NCI-H1417 (cell line): ENCODE results near the gene SPDYE6.
"Not testable (repeated sequence)": the region's sequence is repeated elsewhere in the genome, so short reads cannot be mapped to it uniquely, and the experiment has no call there.

Experiments
- DNase-seq, 3 experiments: peaks; one replicate each; lab custom pipeline; 2025; lab: John Stamatoyannopoulos, UW

The SPDYE6 gene

DNA sequence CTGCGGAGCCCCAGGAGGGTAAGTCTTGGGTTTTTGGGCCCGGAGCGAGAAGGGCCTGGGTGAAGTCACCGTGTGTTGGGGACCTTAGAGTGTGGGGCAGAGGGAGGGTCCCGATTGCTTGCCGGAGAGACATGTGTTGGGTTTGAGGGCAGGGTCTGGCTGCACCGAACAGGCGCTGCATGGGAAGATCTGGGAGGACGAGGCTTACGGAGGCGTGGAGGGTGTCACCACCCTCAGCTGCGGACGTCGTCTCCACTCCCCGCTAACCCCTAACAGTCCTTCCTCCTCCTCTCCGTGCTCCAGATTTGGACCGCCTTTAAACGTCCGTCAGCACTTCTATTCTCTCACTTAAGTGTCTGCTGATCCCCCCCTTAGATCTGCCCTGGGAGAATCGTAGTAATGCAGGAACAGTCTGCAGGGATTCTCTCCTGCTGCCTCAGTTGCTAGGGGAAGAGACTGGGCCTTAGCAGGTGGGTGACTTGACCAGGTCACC lies 8.2 kb upstream of the SPDYE6 start:
- DNase-seq: not testable (repeated sequence)

DNA sequence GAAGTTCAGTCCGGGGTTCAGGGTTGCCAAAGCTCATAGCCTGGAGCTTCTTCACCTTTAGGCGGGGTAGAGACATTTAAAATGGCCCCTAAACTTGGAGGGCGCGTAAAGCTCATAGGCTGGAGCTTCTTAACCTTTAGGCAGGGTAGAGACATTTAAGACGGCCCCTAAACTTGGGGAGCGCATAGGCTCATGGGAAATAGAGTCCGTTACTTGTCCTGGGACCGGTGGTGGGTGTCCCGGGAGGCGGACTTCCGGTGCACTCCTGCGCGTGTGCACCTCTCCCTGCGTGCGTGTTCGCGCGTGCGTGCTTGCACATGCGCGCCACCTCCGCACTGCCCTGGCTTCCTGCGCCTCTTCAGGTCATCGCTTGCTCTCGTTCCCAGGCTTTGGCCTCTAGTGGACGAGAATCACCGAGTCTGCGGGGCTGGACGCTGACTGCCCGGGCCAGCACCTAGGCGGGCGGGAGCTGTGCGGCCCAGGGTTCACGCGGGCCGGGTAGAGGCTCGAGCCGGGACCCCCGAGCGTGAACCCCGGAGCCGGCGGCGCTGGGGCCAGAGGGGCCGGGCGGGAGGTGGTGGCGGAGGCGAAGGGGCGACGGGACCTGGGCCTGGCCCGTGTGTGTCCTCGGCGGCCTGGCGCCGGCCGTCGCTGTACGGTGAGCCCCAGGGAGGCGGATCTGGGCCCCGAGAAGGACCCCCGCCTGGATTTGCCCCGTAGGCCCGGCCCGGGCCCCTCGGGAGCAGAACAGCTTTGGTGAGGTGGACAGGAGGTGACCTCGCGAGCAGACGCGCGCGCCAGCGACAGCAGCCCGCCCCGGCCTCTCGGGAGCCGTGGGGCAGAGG lies 7.5 kb upstream of the SPDYE6 start:
- DNase-seq: peak; percentile 96 to 99 (median 99)

DNA sequence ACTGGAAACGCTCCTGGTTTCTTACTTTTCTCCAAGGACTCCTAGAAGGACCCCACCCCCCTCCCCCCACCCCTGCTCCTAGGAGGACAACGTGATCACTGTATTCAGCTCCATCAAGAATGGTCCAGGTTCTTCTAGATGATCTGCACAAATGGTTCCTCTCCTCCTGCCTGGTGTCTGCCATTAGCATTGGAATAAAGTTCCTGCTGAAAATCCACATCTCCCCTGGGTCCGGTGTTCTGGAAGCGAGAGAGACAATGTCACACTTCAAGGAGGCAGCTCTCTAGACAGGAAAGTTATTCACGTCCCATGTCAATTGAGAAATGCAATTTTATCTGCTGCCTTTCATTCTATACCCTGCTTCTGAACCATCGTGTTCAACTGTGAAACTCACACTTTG lies 9.3 kb downstream of the SPDYE6 start:
- not testable (repeated sequence) for DNase-seq

DNA sequence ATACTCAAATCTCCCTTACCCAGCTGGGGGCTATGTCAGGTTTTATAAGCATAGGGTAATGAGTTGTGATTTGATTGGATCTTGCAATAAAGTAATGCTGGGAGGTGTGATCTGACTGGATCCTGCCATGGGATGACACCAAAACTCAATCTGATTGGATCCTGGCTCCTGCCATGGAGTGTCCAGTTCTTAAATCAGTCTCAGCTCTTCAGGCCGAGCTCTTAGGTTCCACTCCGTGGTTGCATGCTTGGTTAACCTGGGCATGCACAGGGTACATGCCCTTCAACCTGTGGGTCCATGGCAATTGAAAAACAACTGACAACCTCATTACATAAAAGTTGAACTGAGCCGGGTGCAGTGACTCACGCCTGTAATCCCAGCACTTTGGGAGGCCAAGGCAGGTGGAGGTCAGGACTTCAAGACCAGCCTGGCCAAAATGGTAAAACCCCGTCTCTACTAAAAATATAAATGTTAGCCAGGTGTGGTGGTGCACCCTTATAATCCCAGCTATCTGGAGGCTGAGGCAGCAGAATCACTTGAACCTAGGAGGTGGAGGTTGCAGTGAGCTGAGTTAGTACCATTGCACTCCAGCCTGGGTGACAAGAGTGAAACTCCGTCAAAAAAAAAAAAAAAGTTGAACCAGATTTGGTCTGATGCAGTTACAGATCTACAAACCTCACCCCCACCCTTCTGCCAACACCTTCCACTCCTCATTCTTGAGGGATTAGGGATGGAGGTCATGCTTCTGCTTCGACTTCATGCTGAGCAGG lies 15.5 kb downstream of the SPDYE6 start:
- DNase-seq: not testable (repeated sequence)

DNA sequence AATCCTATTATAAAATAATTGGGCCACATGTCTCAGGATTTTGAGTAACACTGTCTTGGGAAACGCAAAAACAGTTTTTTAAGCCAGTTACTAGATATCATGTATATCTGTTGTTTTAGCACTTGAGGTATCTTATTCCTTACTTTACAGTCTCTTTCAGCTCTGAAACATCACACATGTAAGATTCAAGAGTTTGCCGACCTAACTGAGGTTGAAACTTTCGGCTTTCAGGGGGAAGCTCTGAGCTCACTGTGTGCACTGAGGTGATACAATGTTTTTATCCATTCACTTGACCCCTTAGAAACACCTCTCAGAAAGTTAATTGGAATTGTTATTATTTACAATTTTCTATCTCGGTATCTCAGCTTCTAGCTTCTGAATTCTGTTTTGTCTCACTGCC lies 18.8 kb downstream of the SPDYE6 start:
- not testable (repeated sequence) for DNase-seq

DNA sequence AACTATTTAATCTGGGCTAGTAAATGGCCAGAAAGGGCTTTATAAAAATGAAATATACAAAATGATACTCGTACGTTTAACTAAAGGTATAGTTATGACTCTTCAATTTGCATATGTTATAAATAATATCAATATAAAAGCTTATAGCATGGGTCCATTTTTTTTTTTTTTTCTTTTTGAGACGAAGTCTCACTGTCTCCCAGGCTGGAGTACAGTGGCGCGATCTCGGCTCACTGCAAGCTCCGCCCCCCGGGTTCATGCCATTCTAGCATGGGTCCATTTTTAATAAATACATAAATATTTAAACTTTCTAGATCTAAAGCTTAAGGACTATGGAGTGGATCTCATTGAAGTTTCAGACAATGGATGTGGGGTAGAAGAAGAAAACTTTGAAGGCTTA lies 19.2 kb downstream of the SPDYE6 start:
- DNase-seq: not testable (repeated sequence)

DNA sequence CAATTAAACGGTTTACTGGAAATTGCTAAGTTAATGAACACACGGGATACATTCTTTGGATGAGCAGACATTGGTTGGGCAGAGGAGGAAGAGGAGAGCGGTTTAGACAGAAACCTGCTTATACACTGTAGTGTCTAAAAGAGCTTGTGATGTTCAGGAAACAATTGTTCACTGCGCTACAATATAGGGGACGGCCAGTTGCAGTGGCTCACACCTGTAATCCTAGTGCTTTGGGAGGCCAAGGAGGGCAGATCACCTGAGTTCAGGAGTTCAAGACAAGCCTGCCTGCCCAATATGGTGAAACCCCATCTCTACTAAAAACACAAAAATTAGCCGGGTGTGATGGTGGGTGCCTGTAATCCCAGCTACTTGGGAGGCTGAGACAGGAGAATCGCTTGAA lies 20.7 kb downstream of the SPDYE6 start:
- not testable (repeated sequence) for DNase-seq

DNA sequence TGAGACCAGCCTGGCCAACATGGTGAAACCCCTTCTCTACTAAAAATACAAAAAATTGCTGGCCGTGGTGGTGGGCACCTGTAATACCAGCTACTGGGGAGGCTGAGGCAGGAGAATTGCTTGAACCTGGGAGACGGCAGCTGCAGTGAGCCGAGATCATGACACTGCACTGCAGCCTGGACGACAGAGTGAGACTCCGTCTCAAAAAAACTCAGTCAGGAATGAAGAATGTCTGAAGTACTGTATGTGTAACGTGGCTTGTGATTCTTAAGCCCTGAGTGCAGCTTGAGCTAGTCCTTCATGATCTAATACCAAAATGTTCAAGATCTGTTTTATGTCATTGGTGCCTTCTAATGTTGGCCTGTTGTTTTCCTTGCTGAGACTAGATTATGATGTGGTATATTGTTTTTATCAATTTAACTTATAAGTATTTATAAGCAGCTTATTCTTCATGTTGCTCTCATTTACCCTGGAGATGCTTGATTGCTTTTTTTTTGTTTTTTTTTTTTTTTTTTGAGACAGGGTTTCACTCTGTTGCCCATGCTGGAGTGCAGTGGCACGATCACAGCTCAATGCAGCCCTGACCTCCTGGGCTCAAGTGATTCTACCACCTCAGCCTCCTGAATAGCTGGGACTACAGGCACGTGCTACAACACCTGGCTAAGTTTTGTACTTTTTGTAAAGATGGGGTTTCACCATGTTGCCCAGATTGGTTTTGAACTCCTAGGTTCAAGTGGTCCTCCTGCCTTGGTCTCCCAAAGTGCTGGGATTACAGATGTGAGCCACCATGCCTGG lies 25.4 kb downstream of the SPDYE6 start:
- DNase-seq: not testable (repeated sequence)

DNA sequence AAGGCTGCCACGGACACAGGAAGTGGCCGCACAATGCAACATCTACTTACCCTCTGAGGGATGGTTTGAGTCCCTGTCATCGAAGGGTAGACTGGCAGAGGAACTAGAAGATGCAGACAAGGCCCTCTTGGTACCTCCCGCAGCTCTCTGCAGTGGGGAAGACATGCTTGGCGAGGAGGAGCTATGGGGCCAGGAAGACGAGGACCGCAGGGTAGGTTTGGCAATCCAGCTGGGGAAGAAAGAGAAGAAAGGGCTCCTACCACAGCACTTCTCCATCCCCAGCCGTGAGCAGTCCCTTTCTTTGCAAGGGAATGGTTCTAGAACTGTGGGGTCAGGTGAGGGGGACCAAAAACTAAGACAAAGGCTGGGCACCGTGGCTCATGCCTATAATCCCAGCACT lies 26.9 kb downstream of the SPDYE6 start:
- DNase-seq: not testable (repeated sequence)

DNA sequence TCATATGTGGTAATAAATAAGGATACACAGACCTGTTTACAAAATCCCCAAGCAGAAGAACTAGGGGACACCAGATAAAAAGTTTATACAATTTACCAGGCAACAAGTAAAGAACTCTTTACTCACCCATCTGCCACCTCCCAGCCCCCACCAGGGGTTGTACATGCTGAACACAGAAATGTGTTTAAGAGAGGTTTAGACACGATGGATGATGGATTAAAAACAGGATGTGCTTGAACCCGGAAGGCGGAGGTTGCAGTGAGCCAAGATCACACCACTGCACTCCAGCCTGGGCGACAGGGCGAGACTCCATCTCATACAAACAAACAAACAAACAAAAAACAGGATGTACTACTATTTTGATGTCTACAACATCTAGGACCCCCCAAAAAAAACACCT lies 27.4 kb downstream of the SPDYE6 start:
- not testable (repeated sequence) for DNase-seq

DNA sequence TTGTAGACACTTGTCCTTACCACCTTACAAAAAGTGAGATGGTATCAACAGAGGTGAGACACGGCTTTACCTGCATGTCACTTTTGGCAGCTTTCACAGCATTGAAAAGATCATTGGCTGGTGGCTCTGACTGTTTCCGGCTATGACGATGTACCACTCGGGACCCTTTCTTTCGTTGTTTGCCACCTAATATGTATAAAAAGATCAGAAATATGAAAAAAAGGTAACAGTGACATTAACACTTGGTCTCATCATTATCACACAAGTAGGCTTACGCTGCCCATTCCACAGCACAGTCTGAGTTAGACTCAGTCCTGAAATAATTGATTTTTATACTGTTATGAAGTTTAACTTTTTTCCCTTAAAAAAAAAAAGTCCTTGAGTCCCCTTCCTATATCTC lies 29.1 kb downstream of the SPDYE6 start:
- not testable (repeated sequence) for DNase-seq

DNA sequence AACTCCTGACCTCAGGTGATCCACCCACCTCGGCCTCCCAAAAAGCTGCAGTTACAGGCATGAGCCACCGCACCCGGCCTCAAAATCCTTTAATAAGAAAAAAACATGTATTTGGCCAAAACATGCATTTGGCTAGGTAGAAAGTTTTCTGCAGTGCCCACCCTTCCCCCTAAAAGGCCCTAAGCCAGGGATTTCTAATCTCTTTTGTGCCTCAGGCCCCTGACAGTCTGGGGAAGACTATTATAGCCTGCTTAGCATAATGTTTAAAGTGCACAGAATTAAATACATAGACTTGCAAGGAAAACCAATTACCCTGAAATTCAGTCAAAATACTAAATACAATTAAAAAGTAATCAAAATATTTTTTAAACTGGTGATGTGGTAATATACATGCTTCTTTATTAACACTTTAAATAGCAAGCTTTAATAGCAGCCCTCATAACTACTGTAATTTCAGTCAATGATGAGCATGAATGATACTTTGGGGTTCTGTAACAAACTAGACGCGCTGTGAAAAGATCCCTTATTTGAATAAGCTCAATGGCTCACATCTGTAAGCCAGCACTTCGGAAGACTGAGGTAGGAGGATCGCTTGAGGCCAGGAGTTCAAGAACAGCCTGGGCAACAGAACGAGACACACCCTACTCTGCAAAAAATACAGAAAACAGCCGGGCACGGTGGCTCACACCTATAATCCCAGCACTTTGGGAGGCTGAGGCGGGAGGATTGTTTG lies 29.9 kb downstream of the SPDYE6 start:
- DNase-seq: no peak

DNA sequence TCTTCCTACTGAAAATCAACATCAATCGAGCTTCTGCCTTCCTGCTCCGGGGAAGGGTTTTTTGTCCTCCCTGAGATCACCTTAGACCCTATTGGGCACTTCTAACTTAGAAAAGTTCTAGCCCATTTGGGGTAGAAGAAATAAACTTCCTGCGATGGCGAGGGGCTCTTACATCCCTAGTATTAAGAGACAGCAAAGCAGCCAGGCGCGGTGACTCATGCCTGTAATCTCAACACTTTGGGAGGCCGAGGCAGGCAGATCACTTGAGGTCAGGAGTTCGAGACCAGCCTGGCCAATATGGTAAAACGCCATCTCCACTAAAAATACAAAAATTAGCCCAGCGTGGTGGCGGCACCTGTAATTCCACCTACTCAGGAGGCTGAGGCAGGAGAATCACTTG lies 31.1 kb downstream of the SPDYE6 start:
- DNase-seq: not testable (repeated sequence)

DNA sequence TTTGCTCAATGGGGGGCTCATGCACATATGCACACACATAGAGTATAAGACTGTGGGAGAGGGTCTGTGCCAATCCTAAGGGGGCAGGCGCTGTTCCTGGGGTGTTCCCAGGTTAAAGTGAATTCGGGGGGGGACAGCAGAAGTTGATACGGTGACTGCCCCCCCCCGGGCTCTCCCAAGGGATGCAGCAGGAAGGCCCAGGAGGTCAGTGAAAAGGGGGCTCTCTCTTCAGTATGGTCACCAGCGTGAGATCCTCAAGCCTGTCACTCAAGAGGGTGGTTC lies 32.4 kb downstream of the SPDYE6 start:
- no peak for DNase-seq

DNA sequence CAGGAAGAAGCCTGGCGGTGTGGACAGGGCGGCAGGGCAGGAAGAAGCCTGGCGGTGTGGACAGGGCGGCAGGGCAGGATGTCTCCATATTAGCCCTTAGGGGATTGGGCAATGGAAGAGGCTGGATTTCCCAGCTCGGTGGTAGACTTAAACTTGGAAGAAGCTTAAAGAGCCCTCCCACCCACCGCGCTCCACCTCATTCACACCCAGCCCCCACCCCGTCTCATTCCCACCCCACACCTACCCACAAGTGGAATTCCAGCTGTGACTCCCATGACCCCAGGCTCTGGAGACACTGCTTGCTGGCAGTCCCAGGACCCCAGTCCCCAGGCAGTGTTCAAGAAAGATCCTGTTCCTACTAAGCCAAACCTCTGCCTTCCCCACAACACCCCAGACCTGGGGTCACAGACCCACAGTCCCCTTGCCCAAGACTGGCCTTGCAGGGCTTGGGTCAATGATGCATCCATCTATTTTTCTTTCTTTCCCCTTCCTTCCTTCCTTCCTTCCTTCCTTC lies 34.0 kb downstream of the SPDYE6 start:
- DNase-seq: no peak

DNA sequence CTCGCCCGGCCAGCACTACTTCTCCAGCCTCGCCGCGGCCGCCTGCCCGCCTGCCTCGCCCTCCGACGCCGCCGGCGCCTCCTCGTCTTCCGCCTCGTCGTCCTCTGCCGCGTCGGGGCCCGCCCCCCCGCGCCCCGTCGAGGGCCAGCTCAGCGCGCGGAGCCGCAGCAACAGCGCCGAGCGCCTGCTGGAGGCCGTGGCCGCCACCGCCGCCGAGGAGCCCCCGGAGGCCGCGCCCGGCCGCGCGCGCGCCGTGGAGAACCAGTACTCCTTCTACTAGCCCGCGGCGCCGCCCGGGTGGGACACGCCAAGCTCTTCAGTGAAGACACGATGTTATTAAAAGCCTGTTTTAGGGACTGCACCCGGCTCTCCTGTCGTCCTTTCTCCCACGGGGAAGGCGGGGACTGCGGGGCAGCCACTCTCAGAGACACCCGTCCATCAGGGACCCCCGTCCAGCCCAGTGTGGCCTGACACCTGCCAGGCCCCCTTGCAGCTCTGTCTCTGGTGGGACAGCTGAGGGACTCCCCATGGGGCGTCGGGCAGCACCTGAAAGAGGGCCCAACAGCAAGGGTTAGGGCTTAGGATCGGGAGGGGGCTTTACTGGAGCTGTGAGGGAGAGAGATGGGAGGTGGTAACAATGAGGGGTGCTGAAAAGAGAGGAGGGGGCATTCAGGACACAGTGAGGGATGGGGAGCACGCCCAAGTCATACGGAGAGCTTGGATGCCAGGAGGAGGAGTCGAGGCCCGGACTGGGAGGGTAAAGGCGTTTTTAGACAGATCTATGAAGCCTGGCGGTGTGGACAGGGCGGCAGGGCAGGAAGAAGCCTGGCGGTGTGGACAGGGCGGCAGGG lies 34.7 kb downstream of the SPDYE6 start:
- peak in 1 of 3 experiments; percentile 9 for DNase-seq

DNA sequence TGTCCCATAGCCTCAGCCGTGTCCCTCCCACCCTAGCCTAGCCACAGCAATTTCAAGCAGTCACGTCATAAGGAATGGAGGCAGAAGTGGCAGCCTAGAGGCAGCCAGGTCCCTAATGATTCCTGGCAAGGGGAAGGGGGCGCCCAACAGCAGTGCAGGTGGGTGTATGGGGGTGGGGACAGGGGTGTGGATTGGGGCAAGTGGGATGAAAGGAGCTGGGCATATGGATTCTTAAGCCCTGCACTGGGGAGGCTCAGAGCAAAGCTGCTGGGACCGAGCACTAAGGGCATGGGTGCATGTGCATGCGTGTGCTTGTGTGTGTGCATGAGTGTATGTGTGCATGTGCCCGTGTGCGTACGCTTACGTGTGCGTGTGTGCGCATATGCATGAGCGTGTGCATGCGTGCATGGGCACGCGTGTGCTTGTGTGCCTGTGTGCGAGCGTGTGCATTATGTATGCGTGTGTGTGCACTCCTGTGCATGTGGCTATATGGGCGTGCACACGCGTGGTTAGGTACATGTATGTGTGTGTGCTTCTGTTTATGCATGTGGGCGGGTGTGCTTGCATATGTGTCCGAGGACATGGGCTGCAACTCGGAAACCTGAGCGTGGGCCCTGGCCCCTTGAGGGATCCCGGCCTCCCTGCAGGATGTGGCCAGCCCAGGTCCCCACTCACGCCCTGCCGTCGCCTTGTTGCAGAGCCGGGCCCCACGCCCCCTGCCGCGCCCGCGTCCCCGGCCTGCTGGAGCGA lies 35.5 kb downstream of the SPDYE6 start:
- DNase-seq: no peak

DNA sequence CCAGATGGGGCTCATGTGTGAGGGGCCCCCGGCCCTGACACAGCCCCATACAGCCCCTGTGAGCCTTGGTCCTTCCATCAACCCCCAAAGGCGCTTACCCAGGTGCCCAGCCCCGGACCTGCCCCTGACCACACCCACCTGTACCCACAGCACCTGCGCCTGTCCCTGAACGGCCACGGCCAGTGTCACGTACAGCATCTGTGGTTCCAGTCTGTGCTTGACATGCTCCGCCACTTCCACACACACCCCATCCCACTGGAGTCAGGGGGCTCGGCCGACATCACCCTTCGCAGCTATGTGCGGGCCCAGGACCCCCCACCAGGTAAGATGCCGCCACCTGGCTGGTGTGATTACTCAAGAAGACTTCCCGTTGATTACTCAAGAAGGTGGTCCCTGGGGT lies 36.1 kb downstream of the SPDYE6 start:
- no peak for DNase-seq

DNA sequence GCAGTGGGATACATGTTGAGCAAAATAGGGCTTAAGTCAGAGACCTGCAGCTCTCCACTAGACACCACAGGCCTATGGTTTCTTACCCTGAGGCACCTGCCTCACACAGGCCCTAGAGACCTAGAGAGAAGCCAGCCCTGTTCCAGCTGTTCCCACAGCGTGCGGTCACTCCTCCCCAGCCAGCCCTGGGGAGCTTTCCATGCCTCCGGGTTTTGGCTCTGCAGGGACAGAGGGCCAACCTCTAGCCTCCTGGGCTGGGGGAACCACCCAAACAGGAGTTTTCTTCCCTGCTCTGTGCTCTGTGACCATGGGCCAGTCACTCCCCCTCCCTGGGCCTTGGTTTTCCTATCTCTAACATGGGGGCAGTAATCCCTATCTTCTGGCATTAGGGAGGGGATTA lies 36.6 kb downstream of the SPDYE6 start:
- DNase-seq: no peak

DNA sequence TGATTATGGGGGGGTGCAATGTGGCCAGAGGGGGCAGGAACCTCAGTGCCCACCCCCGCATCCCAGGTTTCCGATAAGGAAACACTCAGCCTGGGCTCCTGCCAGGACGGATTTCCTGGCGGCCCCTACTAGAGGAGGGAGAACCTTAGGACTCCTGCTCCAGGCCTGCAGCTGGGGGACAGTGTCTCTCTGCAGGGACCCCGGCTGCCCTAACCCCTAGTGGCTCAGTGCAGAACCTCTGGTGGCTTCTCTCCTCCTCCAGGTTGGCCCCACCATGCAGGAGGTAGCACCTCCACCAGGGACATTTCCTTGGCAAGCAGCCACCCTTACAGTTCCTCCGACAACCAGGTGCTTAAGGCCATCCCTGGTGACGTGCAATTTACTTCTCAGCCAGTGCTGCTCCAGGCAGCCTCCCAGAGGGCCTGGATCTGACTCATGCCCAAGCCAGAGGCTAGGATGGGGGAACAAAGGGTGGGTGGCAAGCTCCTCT lies 37.7 kb downstream of the SPDYE6 start:
- no peak for DNase-seq
